Trophoblast cell (in vitro differentiated cells and primary cell): ENCODE measurements around the gene FMNL2.

ENCODE experiments used
- DNase-seq, 2 donors: peaks; one replicate each; pipeline ENCODE4 v3.0.0-alpha.2; 2016
- H2AFZ ChIP-seq: 2 replicates; pipeline ENCODE4 v1.6.1; 2013; ENCODE audit warnings: low read length, moderate library complexity, mild to moderate bottlenecking; ENCODE audit not compliant: insufficient read depth, poor library complexity
- H2AK5ac ChIP-seq: 2 replicates; pipeline ENCODE4 v1.6.1; 2013; ENCODE audit warnings: mild to moderate bottlenecking, low read length
- H2BK120ac ChIP-seq: 2 replicates; pipeline ENCODE4 v1.6.1; 2013; ENCODE audit warnings: low read length, mild to moderate bottlenecking, moderate library complexity; ENCODE audit not compliant: insufficient read depth, poor library complexity
- H2BK12ac ChIP-seq: 2 replicates; pipeline ENCODE4 v1.6.1; 2013; ENCODE audit warnings: mild to moderate bottlenecking, low read length, moderate library complexity
- H2BK5ac ChIP-seq: 2 replicates; pipeline ENCODE4 v1.6.1; 2013; ENCODE audit warnings: low read length, low read depth, moderate library complexity, mild to moderate bottlenecking; ENCODE audit not compliant: poor library complexity
- H3K14ac ChIP-seq: 2 replicates; pipeline ENCODE4 v1.6.1; 2013; ENCODE audit warnings: mild to moderate bottlenecking, low read length
- H3K18ac ChIP-seq: 2 replicates; pipeline ENCODE4 v1.6.1; 2013; ENCODE audit warnings: mild to moderate bottlenecking, low read length
- H3K23ac ChIP-seq: 2 replicates; pipeline ENCODE4 v1.6.1; 2013; ENCODE audit warnings: low read length
- H3K27ac ChIP-seq: 2 replicates; pipeline ENCODE4 v1.5.1; 2013; ENCODE audit warnings: low read depth, mild to moderate bottlenecking, inconsistent platforms, low read length, moderate library complexity
- H3K27me3 ChIP-seq: 2 replicates; pipeline ENCODE4 v1.6.1; 2013; ENCODE audit warnings: inconsistent platforms, mild to moderate bottlenecking, low read length, moderate library complexity; ENCODE audit not compliant: insufficient read depth
- H3K36me3 ChIP-seq, 2 experiments: 1 replicate in 1 of 2; 2 replicates in 1 of 2; pipeline ENCODE4 v1.6.1; 2013; ENCODE audit warnings: low read length in 2 of 2, mild to moderate bottlenecking in 2 of 2, moderate library complexity in 1 of 2; ENCODE audit not compliant: insufficient read depth in 2 of 2, control insufficient read depth in 1 of 2
- H3K4ac ChIP-seq: 2 replicates; pipeline ENCODE4 v1.6.1; 2013; ENCODE audit warnings: low read depth, mild to moderate bottlenecking, low read length, moderate library complexity
- H3K4me1 ChIP-seq, 2 experiments: 1 replicate in 1 of 2; 2 replicates in 1 of 2; pipeline ENCODE4 v1.6.1; 2013; ENCODE audit warnings: low read length in 2 of 2, mild to moderate bottlenecking in 2 of 2, moderate library complexity in 1 of 2; ENCODE audit not compliant: insufficient read depth in 2 of 2, control insufficient read depth in 1 of 2
- H3K4me2 ChIP-seq: 2 replicates; pipeline ENCODE4 v1.6.1; 2013; ENCODE audit warnings: inconsistent platforms, mild to moderate bottlenecking, low read length, moderate library complexity
- H3K4me3 ChIP-seq: 2 replicates; pipeline ENCODE4 v1.5.1; 2013; ENCODE audit warnings: mild to moderate bottlenecking, low read depth, low read length, inconsistent platforms
- H3K79me1 ChIP-seq: one replicate; pipeline ENCODE4 v1.6.1; 2013; ENCODE audit warnings: low read length
- H3K79me2 ChIP-seq: 2 replicates; pipeline ENCODE4 v1.6.1; 2013; ENCODE audit warnings: low read length, mild to moderate bottlenecking; ENCODE audit not compliant: control insufficient read depth, insufficient read depth, poor library complexity
- H3K9ac ChIP-seq: 2 replicates; pipeline ENCODE4 v1.6.1; 2013; ENCODE audit warnings: mild to moderate bottlenecking, low read length
- H3K9me3 ChIP-seq: 2 replicates; pipeline ENCODE4 v1.6.1; 2013; ENCODE audit warnings: low read depth, mild to moderate bottlenecking, control low read depth, inconsistent platforms, low read length; ENCODE audit not compliant: insufficient read depth
- H4K12ac ChIP-seq: 2 replicates; pipeline ENCODE4 v1.6.1; 2013; ENCODE audit warnings: low read depth, mild to moderate bottlenecking, low read length, moderate library complexity
- H4K8ac ChIP-seq: 2 replicates; pipeline ENCODE4 v1.6.1; 2013; ENCODE audit warnings: low read depth, mild to moderate bottlenecking, low read length, moderate library complexity
- H4K91ac ChIP-seq: one replicate; pipeline ENCODE4 v1.6.1; 2013; ENCODE audit warnings: low read depth, mild to moderate bottlenecking, low read length, moderate library complexity
- WGBS: extraction: QIAGEN DNeasy Blood & Tissue Kit; methylation state at CpG from one replicate; pipeline ENCODE4 v1.1.7; 2013; ENCODE audit warnings: missing lambda C conversion rate; ENCODE audit not compliant: insufficient read length, insufficient coverage; ENCODE audit errors: extremely low coverage; 5-methylcytosine and 5-hydroxymethylcytosine counted together

The FMNL2 gene

DNA sequence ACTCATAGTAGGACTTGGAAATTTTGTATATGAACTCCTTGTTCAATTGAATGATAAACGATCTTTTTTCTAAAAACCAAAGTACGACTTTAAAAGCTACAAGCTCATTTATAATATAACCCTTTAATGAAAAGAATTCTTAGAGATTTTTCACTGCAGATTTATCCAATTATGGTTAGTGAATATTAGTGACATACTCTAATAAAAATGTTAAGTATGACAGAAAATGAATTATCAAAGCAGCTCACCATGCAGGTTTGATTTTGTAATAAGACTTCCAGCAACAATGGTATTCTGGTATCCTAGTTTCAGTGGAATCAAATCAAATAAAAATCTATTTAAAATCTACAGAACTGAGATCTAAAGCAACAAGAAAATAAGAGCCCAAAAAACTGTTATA is 343.8 kb downstream of the FMNL2 start:
- no peaks in the 10 kb centered on the region for H3K79me1 ChIP-seq
- H3K4me2 ChIP-seq = no peak overlapping the region
- no CpG with 5 or more reads among the region's 2 CpGs for WGBS
- DNase-seq = no peak
- H2AK5ac ChIP-seq = no peak overlapping the region
- no peak overlapping the region for H4K91ac ChIP-seq
- H3K4me3 ChIP-seq = no peak overlapping the region
- H3K9ac ChIP-seq = no peak overlapping the region
- no peak overlapping the region for H3K18ac ChIP-seq
- no peaks in the 10 kb centered on the region for H3K9me3 ChIP-seq
- H3K36me3 ChIP-seq = peaks cover 7 to 13% of the 10 kb centered on the region in 2 experiments
- H2BK5ac ChIP-seq = no peak overlapping the region
- H4K8ac ChIP-seq = no peak overlapping the region
- H3K4ac ChIP-seq = no peak overlapping the region
- no peaks in the 10 kb centered on the region for H3K4me1 ChIP-seq
- H3K79me2 ChIP-seq = no peaks in the 10 kb centered on the region
- H4K12ac ChIP-seq = no peak overlapping the region
- no peak overlapping the region for H3K14ac ChIP-seq
- H3K23ac ChIP-seq = no peak overlapping the region
- H3K27me3 ChIP-seq = no peaks in the 10 kb centered on the region
- no peak overlapping the region for H2BK12ac ChIP-seq
- no peak overlapping the region for H2AFZ ChIP-seq
- H2BK120ac ChIP-seq = no peak overlapping the region
- no peak overlapping the region for H3K27ac ChIP-seq

- H3K9ac ChIP-seq = no peak overlapping the region
- H3K79me2 ChIP-seq = no peaks in the 10 kb centered on the region
- no peak overlapping the region for H4K8ac ChIP-seq
- H3K4me2 ChIP-seq = no peak overlapping the region
- H3K4ac ChIP-seq = no peak overlapping the region
- no peaks in the 10 kb centered on the region for H3K27me3 ChIP-seq
- H3K9me3 ChIP-seq = no peaks in the 10 kb centered on the region
- peaks cover 0 to 4% of the 10 kb centered on the region in 2 experiments for H3K36me3 ChIP-seq
- no peak overlapping the region for H2BK120ac ChIP-seq
- no peak overlapping the region for H3K18ac ChIP-seq
- no peak overlapping the region for H4K12ac ChIP-seq
- no peaks in the 10 kb centered on the region for H3K79me1 ChIP-seq
- no peak overlapping the region for H3K27ac ChIP-seq
- no peak overlapping the region for H2BK12ac ChIP-seq
- H3K4me1 ChIP-seq = no peaks in the 10 kb centered on the region
- no peak overlapping the region for H2BK5ac ChIP-seq
- H4K91ac ChIP-seq = no peak overlapping the region
- no peak overlapping the region for H2AFZ ChIP-seq
- H3K14ac ChIP-seq = no peak overlapping the region
- no CpG with 5 or more reads among the region's 9 CpGs for WGBS
- no peak overlapping the region for H3K4me3 ChIP-seq
- no peak for DNase-seq
- H2AK5ac ChIP-seq = no peak overlapping the region
- H3K23ac ChIP-seq = no peak overlapping the region
Observed at GRCh38 chr2:152682663-152683062, 347.7 kb downstream of the FMNL2 start.

GRCh38 chr2:152683400-152683799 is 348.4 kb downstream of the FMNL2 start:
- Histone ChIP-seq H2AK5ac (no peak overlapping the region), H3K23ac (no peak overlapping the region), H3K4me2 (no peak overlapping the region), H2BK120ac (no peak overlapping the region), H3K4me3 (no peak overlapping the region), H4K12ac (no peak overlapping the region), H3K79me1 (no peaks in the 10 kb centered on the region), H2BK5ac (no peak overlapping the region), H3K9ac (no peak overlapping the region), H2BK12ac (no peak overlapping the region), H3K27ac (no peak overlapping the region), H3K4ac (no peak overlapping the region), H3K14ac (no peak overlapping the region), H3K36me3 (peaks cover 0 to 4% of the 10 kb centered on the region in 2 experiments), H4K91ac (no peak overlapping the region), H3K9me3 (no peaks in the 10 kb centered on the region), H3K4me1 (no peaks in the 10 kb centered on the region), H3K18ac (no peak overlapping the region), H4K8ac (no peak overlapping the region), H2AFZ (no peak overlapping the region), H3K27me3 (no peaks in the 10 kb centered on the region), H3K79me2 (no peaks in the 10 kb centered on the region)
- DNase-seq = no peak

DNA sequence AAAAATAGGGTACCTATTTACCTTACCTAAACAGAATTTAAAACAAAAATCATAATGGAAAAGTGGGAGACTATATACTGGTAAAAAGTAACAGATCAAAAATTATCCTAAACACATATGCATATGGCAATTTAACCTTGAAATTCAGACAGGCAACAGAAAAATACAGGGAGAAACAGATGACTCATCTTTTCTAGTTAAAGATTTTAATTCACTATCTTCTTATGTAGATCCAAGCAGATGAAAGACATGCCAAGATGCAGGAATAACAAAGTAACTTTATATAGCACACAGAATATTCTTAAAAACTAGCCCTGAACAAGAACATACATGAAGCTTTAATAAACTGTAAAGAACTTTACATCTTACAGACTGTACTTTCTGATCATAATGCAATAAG is 351.3 kb downstream of the FMNL2 start:
- Histone ChIP-seq H3K23ac (no peak overlapping the region), H4K91ac (no peak overlapping the region), H2BK120ac (no peak overlapping the region), H3K79me1 (no peaks in the 10 kb centered on the region), H3K36me3 (peaks cover 3 to 8% of the 10 kb centered on the region in 2 experiments), H3K4me1 (no peaks in the 10 kb centered on the region), H3K27me3 (no peaks in the 10 kb centered on the region), H3K79me2 (no peaks in the 10 kb centered on the region), H3K4ac (no peak overlapping the region), H2BK12ac (no peak overlapping the region), H3K4me2 (no peak overlapping the region), H3K9me3 (no peaks in the 10 kb centered on the region), H3K4me3 (no peak overlapping the region), H3K27ac (no peak overlapping the region), H2BK5ac (no peak overlapping the region), H2AFZ (no peak overlapping the region), H3K18ac (no peak overlapping the region), H2AK5ac (no peak overlapping the region), H3K14ac (no peak overlapping the region), H4K12ac (no peak overlapping the region), H4K8ac (no peak overlapping the region), H3K9ac (no peak overlapping the region)
- DNase-seq = no peak

GRCh38 chr2:152693033-152693432 is 358.1 kb downstream of the FMNL2 start:
- no peak overlapping the region for H4K91ac ChIP-seq
- no peak overlapping the region for H3K4me2 ChIP-seq
- no peak for DNase-seq
- H3K4ac ChIP-seq = no peak overlapping the region
- no peaks in the 10 kb centered on the region for H3K79me1 ChIP-seq
- no peaks in the 10 kb centered on the region for H3K9me3 ChIP-seq
- H2BK5ac ChIP-seq = no peak overlapping the region
- H3K27ac ChIP-seq = no peak overlapping the region
- H4K12ac ChIP-seq = no peak overlapping the region
- no peak overlapping the region for H2BK120ac ChIP-seq
- H2AK5ac ChIP-seq = no peak overlapping the region
- no peak overlapping the region for H3K9ac ChIP-seq
- H2BK12ac ChIP-seq = no peak overlapping the region
- H3K27me3 ChIP-seq = no peaks in the 10 kb centered on the region
- no peak overlapping the region for H3K14ac ChIP-seq
- H3K79me2 ChIP-seq = no peaks in the 10 kb centered on the region
- no peak overlapping the region for H3K4me3 ChIP-seq
- no peak overlapping the region for H4K8ac ChIP-seq
- peaks cover 3 to 7% of the 10 kb centered on the region in 2 experiments for H3K36me3 ChIP-seq
- no peak overlapping the region for H2AFZ ChIP-seq
- no peaks in the 10 kb centered on the region for H3K4me1 ChIP-seq
- no peak overlapping the region for H3K23ac ChIP-seq
- WGBS = no CpG with 5 or more reads among the region's 4 CpGs
- no peak overlapping the region for H3K18ac ChIP-seq
